Activated naive CD4-positive, alpha-beta T cell treated with Interleukin-2 at 50 U/mL for 16 hours (primary cell): Measurements from ENCODE around the gene PTPRN2.

Experiments
- DNase-seq: peaks from one replicate; pipeline ENCODE4 v3.0.0-alpha.2; 2020

The PTPRN2 gene

GRCh38 chr7:157542068-157543021, 1045.3 kb downstream of the PTPRN2 start:
- no peak for DNase-seq

GRCh38 chr7:157541295-157542067, 1046.1 kb downstream of the PTPRN2 start:
- DNase-seq = no peak

DNA sequence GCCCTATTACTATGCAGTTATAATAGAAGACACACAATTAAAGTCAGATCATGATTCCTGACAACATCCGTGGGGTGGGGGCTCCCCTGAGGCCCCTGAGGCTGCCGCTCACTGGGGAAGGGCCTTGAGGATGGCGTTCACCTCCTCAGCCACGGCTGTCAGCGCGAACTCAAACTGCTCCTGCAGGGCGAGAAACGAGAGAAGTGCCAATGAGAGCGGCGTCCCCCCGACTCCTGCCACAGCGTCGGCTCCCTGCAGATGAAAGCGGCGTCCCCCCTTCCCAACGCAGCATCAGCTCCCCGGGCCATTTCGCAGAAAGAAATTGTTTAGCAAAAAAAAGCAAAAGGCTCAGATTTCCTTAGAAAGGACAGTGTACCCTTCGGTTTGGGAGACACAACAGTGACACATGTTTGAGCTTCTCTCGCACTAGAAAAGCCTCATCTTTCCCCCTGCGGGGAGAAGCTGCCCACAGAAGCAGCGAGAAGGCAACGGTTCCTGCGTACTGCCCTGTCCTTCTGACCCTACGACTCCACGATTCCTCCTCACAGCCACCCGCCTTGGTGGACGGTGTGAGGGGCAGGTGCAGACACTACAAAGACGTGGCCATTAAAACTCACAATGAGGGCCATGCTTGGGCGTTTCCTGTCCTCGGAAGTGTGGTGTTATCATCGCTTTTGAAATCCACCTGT, 1046.9 kb downstream of the PTPRN2 start:
- no peak for DNase-seq

GRCh38 chr7:157540020-157540419, 1047.6 kb downstream of the PTPRN2 start:
- no peak for DNase-seq

GRCh38 chr7:157539521-157539920, 1048.1 kb downstream of the PTPRN2 start:
- DNase-seq = no peak

GRCh38 chr7:157538735-157539134, 1048.9 kb downstream of the PTPRN2 start:
- DNase-seq = no peak

- no peak for DNase-seq
Observed at GRCh38 chr7:157538321-157538720, 1049.3 kb downstream of the PTPRN2 start.

DNA sequence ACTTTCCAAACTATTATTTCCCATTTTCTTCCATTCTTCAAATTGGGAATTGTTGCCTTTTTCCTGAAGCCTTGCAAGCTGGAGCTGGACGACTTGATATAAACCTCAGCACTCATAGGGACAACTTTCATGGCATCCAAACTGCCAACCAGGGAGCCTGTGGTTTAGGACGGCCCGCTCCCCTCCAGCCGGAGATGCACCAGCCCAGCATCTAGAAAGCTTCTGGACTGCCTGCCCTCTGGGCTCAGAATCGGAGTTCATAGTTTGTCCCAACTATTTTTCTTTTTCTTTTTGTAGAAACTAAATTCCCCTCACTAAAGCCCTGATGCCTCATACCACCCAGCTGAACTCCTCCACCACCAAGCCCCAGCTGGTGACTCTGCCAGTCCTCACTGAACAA, 1050.6 kb downstream of the PTPRN2 start:
- DNase-seq = no peak

DNA sequence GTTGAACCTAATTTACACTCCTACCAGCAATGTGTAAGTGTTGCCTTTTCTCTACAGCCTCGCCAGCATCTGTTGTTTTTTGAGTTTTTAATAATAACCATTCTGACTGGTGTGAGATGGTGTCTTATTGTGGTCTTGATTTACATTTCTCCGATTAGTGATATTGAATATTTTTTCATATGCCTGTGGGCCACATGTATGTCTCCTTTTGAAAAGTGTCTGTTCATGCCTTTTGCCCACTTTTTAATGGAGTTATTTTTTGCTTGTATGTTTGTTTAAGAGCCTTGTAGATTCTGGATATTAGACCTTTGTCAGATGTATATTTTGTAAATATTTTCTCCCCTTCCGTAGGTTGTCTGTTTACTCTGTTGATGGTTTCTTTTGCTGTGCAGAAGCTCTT, 1055.6 kb downstream of the PTPRN2 start:
- DNase-seq = no peak

DNA sequence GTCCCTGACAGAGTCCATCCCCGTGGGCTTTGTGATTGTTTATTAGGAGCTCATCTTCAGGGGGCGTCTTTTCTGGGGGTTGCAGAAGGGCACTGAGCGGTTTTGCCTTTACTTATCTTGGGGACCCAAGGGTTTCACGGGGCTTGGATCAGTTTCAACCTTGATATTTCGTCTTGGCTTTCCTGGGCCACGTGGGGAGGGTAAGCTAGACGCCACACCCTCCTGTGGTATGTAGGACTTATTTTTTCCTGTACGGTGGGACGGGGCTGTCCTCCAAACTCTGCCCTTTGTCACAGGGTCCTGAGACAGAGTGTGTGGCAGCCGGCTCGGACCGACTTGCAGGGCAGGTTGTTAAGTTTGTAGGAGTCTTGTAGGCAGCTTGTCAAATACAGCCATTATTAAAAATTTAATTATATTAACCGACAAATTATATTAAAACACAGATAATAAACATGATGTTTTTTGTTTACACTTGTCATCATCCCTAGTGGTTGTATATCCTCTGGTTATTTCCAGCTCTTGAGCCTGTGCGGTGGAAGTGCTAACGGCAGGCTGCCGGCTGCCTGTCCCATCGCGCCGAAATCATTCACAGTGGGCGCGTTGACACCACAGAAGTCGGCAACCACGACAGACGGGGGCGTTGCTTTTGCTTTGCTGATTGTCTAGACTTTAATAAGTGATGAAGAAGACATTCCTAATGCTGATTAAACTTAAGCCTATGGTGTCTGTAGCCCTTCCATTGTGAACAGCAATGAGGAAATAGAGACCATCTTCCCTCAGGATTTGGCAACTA, 1057.7 kb downstream of the PTPRN2 start:
- no peak for DNase-seq

DNA sequence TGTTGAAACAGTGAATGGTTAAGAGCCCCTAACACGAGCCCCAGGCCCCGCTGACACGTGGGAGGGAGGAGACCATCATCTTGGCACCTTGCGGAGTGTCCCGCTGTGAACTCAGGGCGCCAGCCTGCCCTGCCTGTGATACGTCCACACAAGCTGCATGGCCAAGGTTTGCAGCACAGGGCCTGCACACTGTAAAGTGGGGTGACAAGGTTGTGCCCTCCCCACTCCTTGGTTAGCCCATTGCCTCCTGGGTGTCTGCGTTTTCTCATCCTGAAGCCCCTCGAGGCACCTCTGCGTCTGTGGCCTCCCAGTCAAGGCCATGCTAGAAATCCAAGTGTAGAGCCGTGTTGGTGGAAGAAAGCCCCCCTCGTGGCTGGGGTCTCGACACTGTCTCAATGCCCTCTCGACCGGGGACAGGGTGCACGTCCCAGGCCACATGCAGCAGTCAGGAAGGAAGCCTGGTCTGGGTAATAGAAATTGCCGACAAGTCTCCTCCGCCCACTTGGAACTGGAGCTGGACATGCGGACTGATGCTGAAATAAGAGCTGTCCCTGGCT, 1058.8 kb downstream of the PTPRN2 start:
- DNase-seq = no peak

DNA sequence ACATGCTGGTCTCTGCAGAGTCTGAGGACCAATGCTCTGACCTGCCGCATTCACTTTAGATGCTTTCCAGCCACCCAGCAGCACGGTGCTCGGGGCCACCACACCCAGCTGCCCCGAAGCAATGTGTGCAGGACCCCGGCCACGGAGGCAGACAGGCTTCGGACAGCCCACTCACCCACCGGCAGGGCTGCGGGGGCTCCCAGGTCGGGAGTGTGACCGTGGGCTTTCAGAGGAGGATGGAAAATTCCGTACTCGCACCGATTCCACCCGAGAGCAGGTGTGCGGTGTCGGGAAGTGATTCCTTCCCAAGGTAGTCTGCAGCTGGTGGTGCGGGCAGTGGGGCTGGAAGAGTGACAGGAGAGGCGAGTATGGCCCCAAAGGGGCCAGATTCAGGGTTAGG, 1059.9 kb downstream of the PTPRN2 start:
- DNase-seq = no peak

GRCh38 chr7:157526913-157527634, 1060.5 kb downstream of the PTPRN2 start:
- no peak for DNase-seq

DNA sequence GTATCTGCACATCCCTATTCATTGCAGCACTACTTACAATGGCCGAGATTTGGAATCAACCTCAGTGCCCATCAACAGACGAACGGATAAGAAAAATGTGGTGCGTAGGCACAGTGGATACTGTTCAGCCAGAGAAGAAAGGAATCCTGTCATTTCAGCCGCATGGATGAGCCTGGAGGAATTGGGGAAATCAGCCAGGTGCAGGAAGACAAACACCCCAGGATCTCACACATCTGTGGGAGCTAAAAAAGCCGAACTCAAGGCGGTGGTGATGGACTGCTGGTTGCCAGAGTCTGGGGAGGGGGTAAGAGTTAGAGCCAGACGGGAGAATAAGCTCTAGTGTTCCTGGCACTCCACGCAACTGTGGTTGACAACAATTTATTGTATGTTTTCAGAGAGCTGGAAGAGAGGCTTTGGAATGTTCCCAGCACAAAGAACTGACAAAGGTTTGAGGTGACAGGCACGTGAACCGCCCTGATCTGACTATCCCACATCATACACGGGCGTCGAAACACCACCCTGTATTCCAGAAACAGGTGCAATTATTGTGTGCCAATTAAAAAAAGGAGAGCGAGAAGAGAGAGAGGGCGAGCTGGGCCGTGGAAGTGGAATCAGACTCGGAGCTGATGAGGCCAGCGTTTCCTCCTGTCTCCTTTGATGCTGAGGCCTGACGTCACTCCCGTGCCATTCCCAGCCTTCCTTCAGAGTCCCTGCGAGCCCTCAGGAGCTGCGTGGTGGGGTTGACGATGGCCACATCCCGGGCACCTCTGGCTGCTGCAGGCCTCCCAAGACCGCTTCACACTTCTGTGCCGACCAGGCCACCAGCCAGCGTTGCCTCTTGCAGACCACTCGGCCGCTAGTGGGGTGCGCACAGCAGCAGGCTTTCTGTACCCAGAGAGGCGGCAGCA, 1061.4 kb downstream of the PTPRN2 start:
- no peak for DNase-seq

GRCh38 chr7:157525491-157525915, 1062.1 kb downstream of the PTPRN2 start:
- no peak for DNase-seq

- DNase-seq = no peak
Observed at GRCh38 chr7:157524731-157525130, 1062.9 kb downstream of the PTPRN2 start.

GRCh38 chr7:157523766-157524421, 1063.7 kb downstream of the PTPRN2 start:
- DNase-seq = no peak

- DNase-seq = no peak
Observed at GRCh38 chr7:157523371-157523765, 1064.3 kb downstream of the PTPRN2 start.

DNA sequence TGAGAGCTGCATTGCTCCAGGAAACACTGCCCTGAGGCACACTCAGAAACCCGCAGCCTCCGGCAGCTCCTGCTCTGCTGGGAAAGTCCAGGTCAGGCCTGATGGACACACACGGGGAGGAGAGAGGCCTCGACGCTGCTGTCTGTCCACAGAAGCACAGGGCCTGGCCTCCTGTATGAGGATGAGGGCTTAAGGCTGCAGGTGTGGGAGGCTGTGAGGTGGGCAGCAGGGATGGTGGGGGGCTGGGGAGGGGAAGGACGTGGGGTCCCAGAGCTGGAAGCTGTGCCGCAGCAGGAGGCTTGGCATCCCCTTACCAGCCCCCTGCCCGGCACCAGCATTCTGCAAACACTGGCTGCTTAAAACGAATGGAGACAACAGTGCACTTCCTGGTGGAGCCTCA, 1064.7 kb downstream of the PTPRN2 start:
- DNase-seq = no peak

DNA sequence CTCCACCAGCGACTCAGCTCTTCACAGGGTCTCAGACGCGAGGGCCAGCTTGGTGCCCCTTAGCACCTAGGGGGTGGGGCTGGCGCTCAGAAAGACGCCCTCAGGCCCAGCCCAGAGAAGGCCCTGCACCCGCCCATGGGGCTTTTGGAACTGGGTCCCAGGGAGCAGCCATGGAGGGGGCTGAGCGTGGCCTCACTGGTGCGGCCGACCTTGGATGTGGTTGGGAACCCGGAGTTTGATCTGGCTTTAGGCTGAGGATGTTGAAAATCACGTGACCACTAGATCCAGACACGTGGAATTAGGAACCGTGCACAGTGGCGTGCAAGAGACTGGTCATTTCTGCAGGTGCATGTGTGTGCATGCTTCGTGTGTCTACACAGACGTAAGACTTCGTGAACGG, 1065.4 kb downstream of the PTPRN2 start:
- no peak for DNase-seq
